Activated T-cell treated with anti-CD3 and anti-CD28 coated beads, Interleukin-2, amount 50 U/mL, for 1 hour (primary cell): ENCODE data around the gene SNX12.

Experiments
- DNase-seq: peaks from one replicate; pipeline ENCODE4 v3.0.0-alpha.2; 2020

The SNX12 gene

DNA sequence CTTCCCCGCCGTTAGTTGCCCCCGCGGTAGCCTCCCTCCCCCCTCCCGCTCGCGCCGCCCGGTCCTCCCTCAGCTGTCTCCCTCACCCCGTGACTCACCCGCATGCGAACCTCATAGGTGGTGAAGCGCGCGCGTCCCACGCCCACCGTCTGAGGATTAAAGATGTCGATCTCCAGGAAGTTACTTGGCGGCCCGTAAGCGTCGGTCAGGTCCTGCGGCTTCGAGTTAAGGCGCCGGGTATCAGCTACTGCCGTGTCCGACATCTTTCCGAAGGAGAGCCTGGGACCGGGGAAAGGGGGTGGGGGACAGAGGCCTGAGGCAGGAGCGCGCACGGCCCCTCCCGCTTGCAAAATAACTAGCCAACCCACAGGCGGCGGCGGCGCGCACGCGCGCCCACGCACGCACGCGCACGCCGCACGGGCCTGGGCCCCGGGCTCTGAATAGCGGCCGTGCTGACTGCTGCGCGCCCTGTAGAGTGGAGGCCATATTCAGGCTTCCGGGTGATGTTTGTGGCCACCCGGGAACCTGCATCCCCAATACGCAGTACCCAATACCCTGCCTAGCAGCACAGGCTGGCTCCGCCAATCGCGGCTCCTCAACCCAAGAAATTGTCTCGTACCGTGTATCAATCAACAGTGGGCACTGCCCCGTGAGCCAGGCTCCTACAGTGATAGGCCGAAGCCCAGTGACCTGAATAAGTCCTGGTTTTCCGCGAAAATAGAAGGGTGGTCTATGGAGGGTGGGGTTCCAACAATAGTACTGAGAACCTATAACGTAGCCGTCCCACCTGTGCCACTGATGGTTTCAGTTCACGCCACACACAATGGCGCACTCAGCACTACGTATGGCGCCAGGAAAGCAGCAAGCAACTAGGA, at the start of gene SNX12:
TSS of gene SNX12 (minus strand) at position 291 of the 875 bp plus-strand sequence. CDS start at position 263, 28 bp downstream.
- DNase-seq = peak; percentile 88

DNA sequence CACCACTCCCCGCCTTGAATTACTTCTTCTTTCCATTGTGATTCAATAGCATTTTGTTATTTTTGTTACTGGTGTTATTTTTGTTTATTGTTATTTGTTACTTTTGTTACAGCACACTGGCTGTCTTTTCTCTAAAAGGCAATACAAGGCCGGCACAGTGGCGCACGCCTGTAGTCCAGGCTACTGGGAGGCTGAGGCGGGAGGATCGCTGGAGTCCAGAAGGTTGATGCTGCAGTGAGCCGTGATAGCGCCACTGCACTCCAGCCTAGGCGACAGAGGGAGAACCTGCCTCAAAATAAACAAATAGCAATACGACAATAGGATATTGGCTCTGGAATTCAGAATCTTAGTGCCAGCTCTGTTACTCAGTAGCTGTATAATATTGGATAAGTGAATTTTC, 49.2 kb upstream of the SNX12 start:
- DNase-seq = no peak

DNA sequence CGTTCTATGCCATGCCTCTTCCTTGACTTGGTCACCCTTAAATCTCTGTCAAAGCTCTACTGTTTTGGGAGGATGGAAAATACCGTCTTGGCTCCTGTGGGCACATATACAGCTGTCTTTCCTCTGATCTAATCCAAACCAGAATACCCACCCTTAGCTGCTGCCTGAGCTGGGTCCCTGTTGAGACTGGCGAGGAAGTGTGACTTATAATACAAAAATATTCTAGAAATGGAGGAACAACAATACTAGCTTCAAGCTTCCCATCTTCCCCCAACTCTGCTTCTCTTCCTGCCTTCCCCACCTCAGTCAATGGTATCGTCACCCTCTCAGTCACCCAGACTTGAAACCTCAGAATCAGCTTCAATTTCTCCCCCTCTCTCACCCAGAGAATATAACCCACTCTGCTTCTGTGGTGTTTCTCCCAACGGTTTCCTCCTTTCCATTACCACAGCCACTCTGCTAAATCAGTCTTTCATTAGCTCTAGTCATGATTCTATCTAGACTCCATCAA, 43.8 kb upstream of the SNX12 start:
- peak; percentile 51 for DNase-seq

DNA sequence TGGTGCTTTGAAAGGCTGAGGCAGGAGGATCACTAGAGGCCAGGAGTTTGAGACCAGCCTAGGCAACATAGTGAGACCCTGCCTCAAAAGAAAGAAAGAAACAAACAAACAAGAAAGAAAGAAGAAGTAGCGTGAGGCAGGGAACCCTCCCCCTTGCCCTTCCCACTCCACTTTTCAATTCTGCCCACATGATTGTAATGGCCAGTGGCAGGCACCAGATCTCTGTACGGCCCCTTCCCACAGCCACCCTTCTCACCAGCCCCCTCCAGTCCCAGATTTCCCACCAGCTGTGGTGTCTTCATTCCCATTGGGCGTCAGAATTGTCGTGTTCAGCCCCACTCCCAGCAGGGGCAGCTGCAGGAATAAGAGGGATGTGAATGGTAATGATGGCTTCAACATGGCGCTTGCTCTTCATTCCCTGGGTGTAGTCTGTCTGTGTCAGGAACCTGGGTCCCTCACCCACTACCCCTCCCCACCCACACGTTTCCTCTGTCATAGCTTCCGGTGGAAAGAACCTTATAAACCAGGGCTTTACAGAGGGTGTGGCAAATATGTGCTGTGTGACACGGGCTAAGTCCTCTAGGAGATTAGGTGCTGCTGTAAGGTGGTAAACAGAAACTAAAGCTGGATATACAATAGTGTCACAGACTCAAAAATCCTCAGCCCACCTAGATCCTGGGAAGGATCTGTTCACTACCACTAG, 43.2 kb upstream of the SNX12 start, which contains the start of gene IL2RG:
TSS of gene IL2RG (minus strand) at position 437 of the 703 bp plus-strand sequence. CDS start at position 399, 38 bp downstream.
- peak; percentile 67 for DNase-seq

DNA sequence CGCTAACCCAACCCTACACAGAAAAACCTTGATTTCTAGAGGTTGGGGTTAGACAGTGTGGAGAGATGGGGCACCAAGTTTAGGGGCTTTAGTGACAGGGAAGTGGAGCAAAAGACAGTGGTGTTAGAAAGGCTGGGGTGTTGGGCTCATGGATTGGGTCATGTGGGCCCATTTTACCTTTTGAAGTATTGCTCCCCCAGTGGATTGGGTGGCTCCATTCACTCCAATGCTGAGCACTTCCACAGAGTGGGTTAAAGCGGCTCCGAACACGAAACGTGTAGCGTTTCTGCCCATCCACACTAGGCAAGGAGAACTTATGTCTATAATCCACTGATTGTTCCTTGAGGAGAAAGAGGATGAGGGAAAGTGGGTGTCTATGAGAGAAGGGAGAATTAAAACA, 40.9 kb upstream of the SNX12 start:
- no peak for DNase-seq

DNA sequence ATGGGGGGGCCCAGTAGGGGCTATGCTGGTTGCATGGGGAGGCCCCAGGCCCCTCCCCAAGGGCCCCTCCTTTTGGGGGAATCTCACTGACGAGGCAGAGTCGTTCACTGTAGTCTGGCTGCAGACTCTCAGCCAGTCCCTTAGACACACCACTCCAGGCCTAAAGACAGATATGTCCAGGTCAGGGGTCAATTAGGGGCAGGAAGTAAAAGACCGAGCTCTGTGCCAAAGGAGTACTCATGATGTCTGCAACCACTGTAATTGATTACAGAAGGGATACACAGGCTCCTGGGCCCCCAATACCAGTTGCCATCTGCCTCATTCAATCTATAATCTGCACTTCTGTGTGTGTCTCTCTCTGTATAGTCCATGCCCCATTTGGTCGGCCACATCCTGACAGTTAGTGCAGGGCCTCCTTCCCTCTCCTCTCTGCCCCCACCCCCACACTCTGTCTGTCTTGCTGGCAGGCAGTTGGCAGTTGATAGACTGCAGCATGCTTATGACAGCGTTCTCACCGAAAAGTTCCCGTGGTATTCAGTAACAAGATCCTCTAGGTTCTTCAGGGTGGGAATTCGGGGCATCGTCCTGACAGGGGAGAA, 39.7 kb upstream of the SNX12 start:
- no peak for DNase-seq

DNA sequence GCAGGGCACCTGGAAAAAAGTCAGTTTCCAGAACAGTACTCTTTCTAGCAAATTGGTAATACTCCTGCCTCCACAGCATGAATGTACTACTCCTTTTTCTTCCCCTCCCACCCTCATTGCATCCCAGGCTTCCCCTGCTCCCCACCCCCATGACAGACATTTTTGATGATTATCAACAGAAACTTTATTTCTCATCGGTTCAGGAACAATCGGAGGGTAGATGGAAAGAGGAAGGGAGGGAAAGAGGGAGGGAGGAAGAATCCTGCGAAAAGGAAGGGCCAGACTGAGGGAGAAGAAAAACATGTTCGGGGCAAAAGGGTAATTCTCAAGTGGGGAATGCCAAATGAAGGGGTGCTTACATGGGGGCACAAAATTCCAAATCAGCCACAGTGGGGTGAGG, 39.1 kb upstream of the SNX12 start:
- DNase-seq = no peak

DNA sequence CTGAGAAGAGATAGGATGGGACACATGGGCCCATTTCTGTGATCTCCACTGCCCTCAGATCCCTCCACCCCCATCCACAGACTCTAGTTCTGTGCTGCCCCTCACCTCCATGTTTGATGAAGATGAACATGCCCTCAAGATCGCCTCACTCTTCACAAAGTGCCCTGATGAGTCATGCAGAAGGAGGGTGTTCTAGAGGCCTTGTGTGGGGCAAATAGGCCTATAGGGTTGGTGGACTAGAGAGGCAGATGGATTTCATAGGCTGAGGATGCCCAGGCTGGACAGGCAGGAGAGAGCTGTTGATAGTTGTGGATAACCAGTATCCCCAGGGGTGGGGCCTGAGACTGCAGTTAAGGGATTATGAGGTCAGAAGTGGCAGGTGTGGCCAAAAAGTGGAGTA, 38.3 kb upstream of the SNX12 start, which contains the start of gene CXorf65:
TSS of gene CXorf65 (minus strand) at position 314 of the 400 bp plus-strand sequence. CDS start at position 130, 184 bp downstream.
- DNase-seq = no peak

DNA sequence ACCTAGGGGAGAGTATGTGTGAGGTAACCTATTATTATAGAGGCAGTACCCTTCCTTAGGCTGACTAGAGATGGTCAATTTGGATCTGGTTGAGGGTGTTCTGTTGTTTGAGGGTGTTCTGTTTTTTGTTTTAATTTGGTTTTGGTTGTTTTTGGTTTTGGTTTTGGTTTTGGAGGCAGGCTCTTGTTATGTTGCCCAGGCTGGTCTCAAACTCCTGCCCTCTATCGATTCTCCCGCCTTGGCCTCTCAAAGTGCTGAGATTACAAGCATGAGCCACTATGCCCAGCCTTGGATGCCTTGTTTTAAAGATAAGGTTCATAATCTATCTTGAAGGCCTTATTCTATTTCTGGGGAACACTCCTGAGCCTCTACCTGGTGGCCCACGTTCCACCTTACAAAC, 37.5 kb upstream of the SNX12 start:
- DNase-seq = no peak

DNA sequence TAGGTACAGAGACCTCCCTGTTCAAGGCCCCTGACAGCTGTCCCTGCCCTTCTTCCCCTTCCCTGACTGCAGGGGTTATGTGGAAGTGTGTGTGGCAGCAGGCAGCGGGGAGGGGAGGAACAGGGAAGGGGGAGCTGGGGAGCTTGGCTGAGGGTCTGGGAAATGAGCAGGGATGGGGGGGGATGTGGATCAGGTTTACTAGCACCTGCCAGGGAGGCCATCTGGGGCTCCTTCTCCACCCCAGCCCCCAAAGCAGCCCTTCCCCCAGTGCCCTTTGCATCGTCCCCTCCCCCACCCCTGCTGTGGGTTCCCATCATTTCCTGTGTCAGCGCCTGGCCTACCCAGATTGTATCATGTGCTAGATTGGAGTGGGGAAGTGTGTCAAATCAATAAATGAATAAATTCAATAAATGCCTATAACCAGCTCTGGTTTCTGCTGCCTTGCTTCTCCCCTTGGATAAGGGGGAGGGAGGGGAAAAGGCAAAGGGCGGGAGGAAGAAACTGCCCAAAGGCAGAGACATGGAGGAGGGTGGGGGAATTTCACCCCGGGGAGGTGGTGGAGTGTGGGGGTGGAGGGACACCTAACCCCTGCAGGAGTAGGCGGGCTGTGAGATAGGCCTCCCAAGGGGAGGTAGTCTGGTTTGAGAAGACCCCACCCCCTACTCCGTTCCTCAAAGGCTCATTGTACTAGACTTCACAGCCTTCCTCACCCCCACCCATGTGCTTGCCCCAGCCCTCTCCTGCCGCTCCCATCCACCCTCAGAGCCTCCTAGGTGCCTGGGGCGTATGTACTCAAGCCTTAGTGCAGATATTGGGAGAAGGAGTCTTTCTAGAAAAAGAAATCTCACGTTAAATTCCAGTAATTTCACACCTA, 35.2 kb upstream of the SNX12 start:
- DNase-seq = peak; percentile 52

DNA sequence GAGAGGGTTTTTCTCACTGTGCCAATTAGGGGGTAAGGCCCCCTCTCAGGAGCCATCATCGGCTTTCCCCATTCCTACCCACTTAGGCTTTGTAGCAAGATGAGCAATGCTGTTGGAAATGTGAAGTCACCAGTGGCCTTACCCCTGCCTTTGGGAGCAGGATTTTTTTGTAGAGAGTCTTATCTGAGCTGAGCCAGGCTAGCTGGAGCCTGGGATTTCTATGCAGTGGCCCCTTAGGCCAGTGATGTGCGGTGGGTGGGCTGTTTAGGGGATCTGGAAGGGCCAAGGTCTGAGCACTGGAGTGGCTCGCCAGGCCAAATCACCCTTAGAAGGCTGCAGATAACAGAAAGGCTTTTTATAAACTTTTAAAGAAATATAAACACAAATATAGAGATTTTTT, 34.2 kb upstream of the SNX12 start:
- DNase-seq = no peak

DNA sequence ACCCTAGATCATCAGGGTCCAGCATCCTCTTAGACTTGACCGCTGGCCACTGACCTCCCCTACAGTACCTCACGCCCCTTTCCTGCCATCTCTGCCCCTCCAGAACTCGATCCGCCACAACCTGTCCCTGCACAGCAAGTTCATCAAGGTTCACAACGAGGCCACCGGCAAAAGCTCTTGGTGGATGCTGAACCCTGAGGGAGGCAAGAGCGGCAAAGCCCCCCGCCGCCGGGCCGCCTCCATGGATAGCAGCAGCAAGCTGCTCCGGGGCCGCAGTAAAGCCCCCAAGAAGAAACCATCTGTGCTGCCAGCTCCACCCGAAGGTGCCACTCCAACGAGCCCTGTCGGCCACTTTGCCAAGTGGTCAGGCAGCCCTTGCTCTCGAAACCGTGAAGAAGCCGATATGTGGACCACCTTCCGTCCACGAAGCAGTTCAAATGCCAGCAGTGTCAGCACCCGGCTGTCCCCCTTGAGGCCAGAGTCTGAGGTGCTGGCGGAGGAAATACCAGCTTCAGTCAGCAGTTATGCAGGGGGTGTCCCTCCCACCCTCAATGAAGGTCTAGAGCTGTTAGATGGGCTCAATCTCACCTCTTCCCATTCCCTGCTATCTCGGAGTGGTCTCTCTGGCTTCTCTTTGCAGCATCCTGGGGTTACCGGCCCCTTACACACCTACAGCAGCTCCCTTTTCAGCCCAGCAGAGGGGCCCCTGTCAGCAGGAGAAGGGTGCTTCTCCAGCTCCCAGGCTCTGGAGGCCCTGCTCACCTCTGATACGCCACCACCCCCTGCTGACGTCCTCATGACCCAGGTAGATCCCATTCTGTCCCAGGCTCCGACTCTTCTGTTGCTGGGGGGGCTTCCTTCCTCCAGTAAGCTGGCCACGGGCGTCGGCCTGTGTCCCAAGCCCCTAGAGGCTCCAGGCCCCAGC, 32.7 kb upstream of the SNX12 start:
- DNase-seq = no peak

DNA sequence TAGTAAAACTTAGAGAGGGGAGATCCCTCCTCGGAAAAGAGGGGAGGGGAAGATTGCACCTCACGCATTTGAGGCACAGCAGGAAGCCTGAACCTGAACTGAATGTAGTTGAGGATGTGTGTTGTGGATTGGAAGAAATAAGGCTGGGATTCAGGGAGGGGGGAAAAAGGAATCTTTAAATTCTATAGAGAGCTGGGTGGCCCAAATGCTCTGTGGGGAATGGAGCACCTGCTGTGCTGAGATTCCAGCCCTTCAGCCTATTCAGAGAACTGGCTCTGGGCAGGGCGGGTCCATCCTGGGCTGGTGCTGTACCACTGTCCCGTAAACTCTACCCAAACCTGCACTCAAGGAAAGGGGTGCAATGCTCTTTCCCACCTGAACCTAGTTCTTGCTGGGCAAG, 31.6 kb upstream of the SNX12 start:
- DNase-seq = no peak

DNA sequence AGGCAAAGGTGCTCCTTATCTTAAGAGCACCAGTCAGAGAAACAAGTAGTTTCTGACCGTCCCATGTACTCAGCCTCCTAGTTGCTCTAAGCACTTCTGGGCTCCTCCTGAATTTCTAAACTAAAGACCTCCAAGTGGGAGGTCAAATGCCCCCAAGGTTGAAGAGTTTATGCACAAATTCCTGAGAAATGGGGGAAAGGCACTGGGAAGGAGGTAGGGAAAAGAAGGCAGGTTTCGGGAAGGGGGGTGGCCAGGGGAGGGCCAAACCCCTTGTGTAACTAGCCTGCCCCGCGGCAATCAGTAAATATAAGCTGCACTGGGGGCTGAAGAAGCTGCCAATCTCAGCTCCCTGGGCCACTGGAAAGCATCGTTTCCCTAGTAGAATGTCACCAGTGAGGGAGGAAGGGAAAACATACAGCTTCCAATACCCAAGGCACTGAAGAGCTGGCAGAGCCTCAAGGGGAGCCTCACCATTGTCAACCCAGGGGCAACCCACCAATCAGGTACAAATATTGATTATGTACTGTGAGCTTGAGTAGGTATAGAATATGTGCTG, 30.9 kb upstream of the SNX12 start:
- no peak for DNase-seq

DNA sequence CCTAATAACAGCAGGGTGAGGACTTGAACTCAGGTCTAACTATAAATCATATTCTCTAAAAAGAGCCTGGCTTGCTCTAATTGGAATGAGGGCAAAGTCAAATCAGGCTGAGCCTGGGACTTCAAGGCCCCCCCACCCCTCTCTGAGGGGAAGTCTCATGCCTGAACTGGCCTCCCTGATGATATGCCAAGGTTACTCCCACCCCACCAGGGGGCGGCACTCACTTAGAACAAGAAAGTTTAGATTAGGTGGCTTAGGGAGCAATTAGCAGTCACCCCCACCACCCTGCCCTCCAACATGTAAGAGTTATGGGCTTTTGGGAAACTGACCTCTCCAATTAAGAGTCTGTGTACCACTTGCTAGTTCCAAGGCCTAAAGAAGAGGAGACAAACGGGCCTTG, 30.2 kb upstream of the SNX12 start:
- peak; percentile 78 for DNase-seq

DNA sequence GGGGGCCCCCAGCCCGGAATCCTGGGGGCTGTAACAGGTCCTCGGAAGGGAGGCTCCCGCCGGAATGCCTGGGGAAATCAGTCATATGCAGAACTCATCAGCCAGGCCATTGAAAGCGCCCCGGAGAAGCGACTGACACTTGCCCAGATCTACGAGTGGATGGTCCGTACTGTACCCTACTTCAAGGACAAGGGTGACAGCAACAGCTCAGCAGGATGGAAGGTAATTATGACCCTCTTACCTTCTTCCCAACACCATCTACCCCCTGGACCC, 28.6 kb upstream of the SNX12 start:
- DNase-seq = no peak

DNA sequence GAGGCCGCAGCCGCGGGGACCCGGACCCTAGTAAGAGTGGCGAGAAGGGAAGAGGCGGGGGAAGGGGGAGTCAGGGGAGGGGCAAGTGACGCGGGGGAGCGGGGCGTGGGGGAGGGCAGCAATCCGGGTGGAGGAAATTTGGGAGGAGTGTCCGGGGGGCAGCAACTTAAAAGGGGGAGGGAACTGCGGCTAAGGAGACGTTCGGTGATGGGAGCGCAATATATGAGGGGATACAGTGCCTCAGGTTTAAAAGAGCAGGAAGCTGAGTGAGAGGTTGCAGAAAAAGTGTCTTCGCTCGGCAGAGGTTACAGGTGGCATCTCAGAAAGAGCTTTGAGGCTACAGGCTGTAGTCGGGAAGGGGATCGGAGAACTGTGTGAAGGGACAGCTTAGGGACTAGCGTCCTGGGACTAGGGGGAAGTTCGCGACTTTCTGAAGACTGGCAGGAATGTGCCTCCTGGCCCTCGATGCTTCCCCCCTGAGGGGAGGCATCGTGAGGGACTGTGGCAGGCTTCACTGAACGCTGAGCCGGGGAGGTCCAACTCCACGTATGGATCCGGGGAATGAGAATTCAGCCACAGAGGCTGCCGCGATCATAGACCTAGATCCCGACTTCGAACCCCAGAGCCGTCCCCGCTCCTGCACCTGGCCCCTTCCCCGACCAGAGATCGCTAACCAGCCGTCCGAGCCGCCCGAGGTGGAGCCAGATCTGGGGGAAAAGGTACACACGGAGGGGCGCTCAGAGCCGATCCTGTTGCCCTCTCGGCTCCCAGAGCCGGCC, 28.0 kb upstream of the SNX12 start:
- DNase-seq = no peak

DNA sequence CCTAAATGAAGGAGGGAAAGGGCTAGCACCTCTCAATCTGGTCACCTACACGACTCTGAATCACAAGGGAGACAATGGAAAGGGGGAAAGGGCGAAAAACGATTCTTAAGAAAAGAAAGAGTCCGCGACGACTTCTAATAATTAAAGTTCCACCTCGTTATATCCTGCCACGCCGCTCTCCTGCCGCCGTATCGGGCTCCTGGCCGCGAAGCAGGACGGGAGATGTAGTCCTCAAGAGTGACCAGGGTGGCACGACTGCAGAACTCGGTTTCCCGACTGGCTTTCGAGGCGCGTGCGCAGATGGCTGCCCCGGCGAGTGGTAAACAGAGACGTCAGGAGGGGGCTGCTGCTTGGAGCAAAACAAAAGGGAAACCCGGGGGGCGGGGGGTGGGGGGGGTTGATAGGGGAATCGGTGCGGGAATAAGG, 27.4 kb upstream of the SNX12 start, which contains the start of gene FOXO4:
TSS of gene FOXO4 (plus strand) at position 297 of the 426 bp plus-strand sequence. CDS start 678 bp downstream, outside the sequence.
- peak; percentile 86 for DNase-seq

DNA sequence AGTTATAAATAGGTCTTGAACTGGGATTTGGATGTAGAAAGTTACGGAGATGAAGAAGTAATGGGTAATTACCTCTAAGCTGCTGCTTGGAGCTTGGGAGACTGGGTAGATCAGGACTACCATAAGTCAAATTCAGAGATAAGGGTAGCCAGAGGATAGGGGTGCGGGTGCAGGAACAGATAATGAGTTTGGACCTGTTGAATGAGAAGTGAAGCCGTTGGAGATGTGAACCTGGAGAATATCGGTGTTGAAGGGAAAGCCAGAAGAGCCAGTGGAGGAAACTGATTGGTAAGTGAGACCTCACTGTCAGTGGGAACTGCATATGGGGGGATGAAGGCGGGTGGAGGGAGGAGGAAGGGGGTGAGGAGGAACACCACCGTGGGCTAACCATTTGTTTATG, 26.9 kb upstream of the SNX12 start:
- no peak for DNase-seq

DNA sequence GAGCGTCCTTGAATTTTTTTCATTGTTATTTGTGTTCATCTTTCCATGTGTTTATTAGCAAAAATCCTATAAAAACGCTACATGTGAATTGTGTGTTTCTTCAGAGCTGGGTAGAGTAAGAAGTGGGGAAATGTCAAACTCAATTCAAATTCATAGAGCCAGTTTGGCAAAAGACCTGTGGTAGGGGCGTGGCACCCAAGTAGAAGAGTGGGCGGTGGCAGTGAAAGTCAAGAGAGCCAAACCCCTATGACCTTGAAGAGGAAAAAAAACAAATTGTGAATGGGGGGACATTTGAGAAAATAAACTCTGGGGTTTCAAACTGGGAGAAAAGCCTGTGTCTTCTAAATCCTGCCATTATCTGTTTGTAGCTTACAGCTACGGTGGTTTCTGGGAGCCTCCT, 23.1 kb upstream of the SNX12 start:
- no peak for DNase-seq
